ENCODE data around the gene SH3BP5L. TPM values are rescaled to one million over a fixed set of nuclear protein-coding genes. Genes with fewer than 3 reads are reported as not detected.

SH3BP5L gene
- total and polyA plus RNA-seq, 2 donors = 15.0 to 16.1 TPM

DNA sequence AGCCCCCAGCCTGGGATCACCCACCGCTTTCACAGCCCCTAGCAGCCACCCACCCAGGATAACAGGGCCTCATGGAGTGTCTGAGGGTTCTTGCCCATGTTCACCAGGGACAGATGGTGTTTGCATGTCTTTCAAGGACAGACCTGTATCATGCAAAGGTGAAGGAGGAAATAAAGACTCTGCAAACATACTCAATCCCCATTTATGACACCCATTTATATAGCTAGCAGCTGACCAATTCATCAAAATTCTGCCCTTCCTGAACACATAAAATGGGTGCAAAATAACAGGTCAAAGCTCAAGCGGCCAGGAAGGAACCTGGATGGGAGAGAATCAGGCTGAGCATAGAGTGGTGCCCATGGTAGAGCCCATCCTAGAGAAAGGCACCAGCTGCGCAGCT, 37.4 kb downstream of the SH3BP5L start:
- no peaks in the 10 kb centered on the region for H3K4me1 ChIP-seq (ENCODE audit: control insufficient read depth in 2 of 2, insufficient read depth in 2 of 2, low read length in 2 of 2)
- no peaks in the 10 kb centered on the region for H3K27me3 ChIP-seq (ENCODE audit: control insufficient read depth in 2 of 2, insufficient read depth in 1 of 2, low read length in 1 of 2)
- H3K9me3 ChIP-seq (ENCODE audit: control insufficient read depth in 2 of 2, insufficient read depth in 1 of 2, low read length in 1 of 2) = no peaks in the 10 kb centered on the region
- H3K4me3 ChIP-seq (ENCODE audit: low read length in 2 of 2) = no peak overlapping the region
- WGBS = 95% methylated on average over 3 of the region's 3 CpGs
- no peak overlapping the region for H3K27ac ChIP-seq (ENCODE audit: low read depth in 1 of 2, low read length in 1 of 2)
- no peaks in the 10 kb centered on the region for H3K36me3 ChIP-seq (ENCODE audit: control insufficient read depth in 2 of 2, insufficient read depth in 2 of 2, low read length in 1 of 2)
- DNase-seq (ENCODE audit: low read depth in 6 of 9, low spot score in 9 of 9) = no peak

DNA sequence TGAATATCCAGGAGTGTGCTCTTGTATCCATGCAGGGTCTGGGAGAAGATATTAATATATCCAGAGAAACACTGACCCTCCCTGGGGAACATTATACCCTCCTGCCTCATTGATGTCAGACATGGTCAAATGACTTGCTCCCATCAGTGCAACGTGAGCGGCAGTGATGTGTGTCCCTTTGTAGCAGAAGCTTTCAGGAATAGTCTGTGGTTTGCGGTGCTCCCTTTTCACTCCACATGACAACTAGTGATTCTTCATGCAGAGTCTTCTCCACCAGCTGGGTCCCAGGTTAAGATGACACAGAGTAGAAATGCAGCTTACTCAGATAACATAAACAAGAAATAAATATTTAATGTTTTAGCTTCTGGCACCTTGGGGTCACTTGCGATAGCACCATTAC, 38.3 kb downstream of the SH3BP5L start:
- WGBS = 95% methylated on average over 4 of the region's 4 CpGs
- peaks cover 0 to 4% of the 10 kb centered on the region in 2 donors for H3K9me3 ChIP-seq (ENCODE audit: control insufficient read depth in 2 of 2, insufficient read depth in 1 of 2, low read length in 1 of 2)
- no peak for DNase-seq (ENCODE audit: low read depth in 6 of 9, low spot score in 9 of 9)

DNA sequence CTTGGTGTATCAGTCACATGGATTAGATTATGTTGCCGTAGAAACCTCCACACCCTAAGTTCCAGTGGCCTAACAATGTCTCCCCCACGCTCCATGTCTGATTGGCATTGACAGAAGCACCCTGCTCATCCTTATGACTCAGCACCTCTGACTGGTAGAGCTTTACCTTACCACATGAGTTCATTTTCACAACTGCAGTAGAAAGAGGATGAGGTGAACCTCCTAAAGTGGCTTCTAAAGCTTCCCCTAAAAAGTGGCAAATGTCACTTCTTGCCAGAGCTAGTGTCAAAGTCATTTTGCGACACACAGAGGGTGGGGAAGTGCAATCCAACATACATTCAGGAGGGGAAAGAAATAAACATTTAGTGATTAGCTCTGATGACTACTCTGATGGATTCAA, 39.6 kb downstream of the SH3BP5L start:
- Histone ChIP-seq H3K9me3 (ENCODE audit: control insufficient read depth in 2 of 2, insufficient read depth in 1 of 2, low read length in 1 of 2) (peaks cover 0 to 5% of the 10 kb centered on the region in 2 donors), H3K27me3 (ENCODE audit: control insufficient read depth in 2 of 2, insufficient read depth in 1 of 2, low read length in 1 of 2) (no peaks in the 10 kb centered on the region), H3K36me3 (ENCODE audit: control insufficient read depth in 2 of 2, insufficient read depth in 2 of 2, low read length in 1 of 2) (no peaks in the 10 kb centered on the region), H3K27ac (ENCODE audit: low read depth in 1 of 2, low read length in 1 of 2) (no peak overlapping the region), H3K4me1 (ENCODE audit: control insufficient read depth in 2 of 2, insufficient read depth in 2 of 2, low read length in 2 of 2) (no peaks in the 10 kb centered on the region), H3K4me3 (ENCODE audit: low read length in 2 of 2) (no peak overlapping the region)
- no peak for DNase-seq (ENCODE audit: low read depth in 6 of 9, low spot score in 9 of 9)
- WGBS = 87% methylated on average over 3 of the region's 3 CpGs

More for the DNA sequence above, 38.3 kb downstream of the SH3BP5L start:
- H3K36me3 ChIP-seq (ENCODE audit: control insufficient read depth in 2 of 2, insufficient read depth in 2 of 2, low read length in 1 of 2) = no peaks in the 10 kb centered on the region
- no peaks in the 10 kb centered on the region for H3K4me1 ChIP-seq (ENCODE audit: control insufficient read depth in 2 of 2, insufficient read depth in 2 of 2, low read length in 2 of 2)
- no peak overlapping the region for H3K4me3 ChIP-seq (ENCODE audit: low read length in 2 of 2)
- no peaks in the 10 kb centered on the region for H3K27me3 ChIP-seq (ENCODE audit: control insufficient read depth in 2 of 2, insufficient read depth in 1 of 2, low read length in 1 of 2)
- H3K27ac ChIP-seq (ENCODE audit: low read depth in 1 of 2, low read length in 1 of 2) = no peak overlapping the region

DNA sequence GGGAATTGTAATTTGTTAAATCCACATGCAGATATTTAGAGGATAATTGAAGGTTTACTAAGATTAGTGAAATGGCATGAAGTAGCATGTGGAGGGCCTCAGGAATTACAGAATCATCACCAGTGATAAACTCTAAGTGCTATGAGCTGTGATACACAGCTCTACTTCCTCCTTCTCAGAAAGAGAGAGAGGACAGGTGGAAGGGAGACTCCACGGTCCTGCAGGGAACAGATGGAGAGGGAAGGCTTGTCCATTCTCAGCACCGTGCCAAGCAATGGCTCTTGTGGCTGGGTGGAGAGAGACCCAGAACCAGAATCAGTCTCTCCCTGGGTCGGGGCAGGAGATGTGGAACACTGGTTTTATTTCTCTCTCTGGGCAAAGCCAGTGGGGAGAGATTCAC, 42.3 kb downstream of the SH3BP5L start:
- WGBS = 66% methylated on average over 3 of the region's 3 CpGs
- H3K4me3 ChIP-seq (ENCODE audit: low read length in 2 of 2) = no peak overlapping the region
- H3K4me1 ChIP-seq (ENCODE audit: control insufficient read depth in 2 of 2, insufficient read depth in 2 of 2, low read length in 2 of 2) = no peaks in the 10 kb centered on the region
- no peak overlapping the region for H3K27ac ChIP-seq (ENCODE audit: low read depth in 1 of 2, low read length in 1 of 2)
- no peaks in the 10 kb centered on the region for H3K36me3 ChIP-seq (ENCODE audit: control insufficient read depth in 2 of 2, insufficient read depth in 2 of 2, low read length in 1 of 2)
- H3K9me3 ChIP-seq (ENCODE audit: control insufficient read depth in 2 of 2, insufficient read depth in 1 of 2, low read length in 1 of 2) = peaks cover 0 to 7% of the 10 kb centered on the region in 2 donors
- H3K27me3 ChIP-seq (ENCODE audit: control insufficient read depth in 2 of 2, insufficient read depth in 1 of 2, low read length in 1 of 2) = no peaks in the 10 kb centered on the region
- no peak for DNase-seq (ENCODE audit: low read depth in 6 of 9, low spot score in 9 of 9)

DNA sequence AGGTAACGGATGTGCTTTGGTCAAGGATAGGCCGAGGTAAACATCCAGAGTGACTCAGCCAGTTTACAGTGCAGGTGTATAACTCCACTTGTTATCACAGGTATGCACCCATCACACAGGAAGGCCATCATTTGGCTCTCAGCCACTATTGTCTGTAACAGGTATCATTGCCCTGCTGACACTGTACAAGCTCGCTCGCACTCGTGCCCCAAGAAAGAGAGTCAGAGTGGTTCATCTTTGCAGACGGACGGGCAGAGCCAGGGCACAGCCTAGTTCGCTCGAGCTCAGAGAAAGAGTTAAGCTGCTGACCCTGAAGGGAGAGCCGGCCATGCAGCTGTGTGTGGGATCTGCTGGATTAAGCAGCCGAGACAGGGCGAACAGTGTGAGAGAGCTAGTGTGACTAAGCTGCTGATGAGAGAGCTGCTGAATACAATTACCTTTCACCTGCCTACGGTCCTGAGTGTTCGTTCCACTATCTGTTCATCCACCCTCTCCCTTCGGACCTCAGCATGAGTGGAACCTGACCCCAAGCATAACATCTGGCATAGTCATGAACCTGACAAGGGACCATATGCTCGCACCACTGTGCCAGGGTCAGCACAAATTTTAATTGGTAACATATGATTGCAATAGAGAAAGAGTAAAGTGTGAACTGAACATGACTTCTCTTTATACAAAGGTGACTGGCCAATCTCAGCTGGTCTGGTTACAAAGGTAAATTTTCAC, 43.1 kb downstream of the SH3BP5L start:
- no peak overlapping the region for H3K27ac ChIP-seq (ENCODE audit: low read depth in 1 of 2, low read length in 1 of 2)
- no peaks in the 10 kb centered on the region for H3K4me1 ChIP-seq (ENCODE audit: control insufficient read depth in 2 of 2, insufficient read depth in 2 of 2, low read length in 2 of 2)
- no peak overlapping the region for H3K4me3 ChIP-seq (ENCODE audit: low read length in 2 of 2)
- H3K9me3 ChIP-seq (ENCODE audit: control insufficient read depth in 2 of 2, insufficient read depth in 1 of 2, low read length in 1 of 2) = peaks cover 0 to 8% of the 10 kb centered on the region in 2 donors
- 95% methylated on average over 16 of the region's 16 CpGs for WGBS
- no peaks in the 10 kb centered on the region for H3K36me3 ChIP-seq (ENCODE audit: control insufficient read depth in 2 of 2, insufficient read depth in 2 of 2, low read length in 1 of 2)
- DNase-seq (ENCODE audit: low read depth in 6 of 9, low spot score in 9 of 9) = no peak
- H3K27me3 ChIP-seq (ENCODE audit: control insufficient read depth in 2 of 2, insufficient read depth in 1 of 2, low read length in 1 of 2) = no peaks in the 10 kb centered on the region

DNA sequence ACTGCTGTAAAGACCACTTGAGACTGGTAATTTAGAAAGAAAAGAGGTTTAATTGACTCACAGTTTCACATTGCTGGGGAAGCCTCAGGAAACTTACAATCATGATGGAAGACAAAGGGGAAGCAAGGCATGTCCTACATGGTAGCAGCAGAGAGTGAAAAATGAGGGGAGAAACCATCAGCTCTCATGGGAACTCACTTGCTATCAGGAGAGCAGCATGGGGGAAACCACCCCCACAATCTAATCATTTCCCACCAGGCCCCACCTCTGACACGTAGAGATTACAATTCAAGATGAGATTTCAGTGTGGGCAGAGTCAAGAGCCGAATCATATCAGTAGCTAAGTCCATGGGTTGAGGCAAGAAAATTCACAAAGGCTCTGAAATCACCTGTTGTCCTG, 46.4 kb downstream of the SH3BP5L start:
- no peaks in the 10 kb centered on the region for H3K36me3 ChIP-seq (ENCODE audit: control insufficient read depth in 2 of 2, insufficient read depth in 2 of 2, low read length in 1 of 2)
- WGBS = 85% methylated on average over 2 of the region's 2 CpGs
- no peaks in the 10 kb centered on the region for H3K4me1 ChIP-seq (ENCODE audit: control insufficient read depth in 2 of 2, insufficient read depth in 2 of 2, low read length in 2 of 2)
- H3K27me3 ChIP-seq (ENCODE audit: control insufficient read depth in 2 of 2, insufficient read depth in 1 of 2, low read length in 1 of 2) = no peaks in the 10 kb centered on the region
- DNase-seq (ENCODE audit: low read depth in 6 of 9, low spot score in 9 of 9) = no peak
- H3K27ac ChIP-seq (ENCODE audit: low read depth in 1 of 2, low read length in 1 of 2) = no peak overlapping the region
- H3K9me3 ChIP-seq (ENCODE audit: control insufficient read depth in 2 of 2, insufficient read depth in 1 of 2, low read length in 1 of 2) = peaks cover 0 to 15% of the 10 kb centered on the region in 2 donors
- no peak overlapping the region for H3K4me3 ChIP-seq (ENCODE audit: low read length in 2 of 2)

DNA sequence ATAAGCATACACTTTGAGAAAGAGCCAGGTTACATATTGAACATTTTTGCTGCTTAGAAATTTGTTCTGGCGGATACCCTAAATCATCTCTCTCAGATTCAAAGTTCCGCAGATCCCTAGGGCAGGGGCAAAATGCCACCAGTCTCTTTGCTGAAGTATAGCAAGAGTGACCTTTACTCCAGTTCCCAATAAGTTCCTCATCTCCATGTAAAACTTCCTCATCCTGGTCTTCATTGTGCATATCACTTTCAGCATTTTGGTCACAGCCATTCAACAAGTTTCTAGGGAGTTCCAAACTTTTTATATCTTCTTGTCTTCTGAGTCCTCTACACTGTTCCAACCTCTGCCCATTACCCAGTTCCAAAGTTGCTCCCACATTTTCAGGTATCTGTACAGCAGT, 46.8 kb downstream of the SH3BP5L start:
- Histone ChIP-seq H3K27me3 (ENCODE audit: control insufficient read depth in 2 of 2, insufficient read depth in 1 of 2, low read length in 1 of 2) (no peaks in the 10 kb centered on the region), H3K9me3 (ENCODE audit: control insufficient read depth in 2 of 2, insufficient read depth in 1 of 2, low read length in 1 of 2) (peaks cover 0 to 15% of the 10 kb centered on the region in 2 donors), H3K4me1 (ENCODE audit: control insufficient read depth in 2 of 2, insufficient read depth in 2 of 2, low read length in 2 of 2) (no peaks in the 10 kb centered on the region), H3K36me3 (ENCODE audit: control insufficient read depth in 2 of 2, insufficient read depth in 2 of 2, low read length in 1 of 2) (no peaks in the 10 kb centered on the region), H3K27ac (ENCODE audit: low read depth in 1 of 2, low read length in 1 of 2) (no peak overlapping the region), H3K4me3 (ENCODE audit: low read length in 2 of 2) (no peak overlapping the region)
- 98% methylated on average over 2 of the region's 2 CpGs for WGBS
- DNase-seq (ENCODE audit: low read depth in 6 of 9, low spot score in 9 of 9) = no peak

DNA sequence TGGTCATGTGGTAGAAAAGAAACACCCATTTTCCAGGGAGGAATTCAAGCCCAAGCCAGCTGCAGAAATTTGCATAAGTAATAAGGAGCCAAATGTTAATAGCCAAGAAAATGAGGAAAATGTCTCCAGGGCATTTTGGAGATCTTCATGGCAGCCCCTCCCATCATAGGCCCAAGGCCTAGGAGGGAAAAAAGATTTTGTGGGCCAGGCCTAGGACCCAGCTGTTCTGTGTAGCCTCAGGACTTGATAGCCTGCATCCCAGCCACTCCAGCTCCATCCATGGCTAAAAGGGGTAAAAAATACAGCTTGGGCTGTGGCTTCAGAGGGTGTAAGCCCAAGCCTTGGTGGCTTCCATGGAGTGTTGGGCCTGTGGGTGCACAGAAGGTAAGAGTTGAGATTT, 48.7 kb downstream of the SH3BP5L start:
- no peak overlapping the region for H3K27ac ChIP-seq (ENCODE audit: low read depth in 1 of 2, low read length in 1 of 2)
- DNase-seq (ENCODE audit: low read depth in 6 of 9, low spot score in 9 of 9) = no peak
- H3K9me3 ChIP-seq (ENCODE audit: control insufficient read depth in 2 of 2, insufficient read depth in 1 of 2, low read length in 1 of 2) = peaks cover 0 to 10% of the 10 kb centered on the region in 2 donors
- no peaks in the 10 kb centered on the region for H3K27me3 ChIP-seq (ENCODE audit: control insufficient read depth in 2 of 2, insufficient read depth in 1 of 2, low read length in 1 of 2)
- H3K4me1 ChIP-seq (ENCODE audit: control insufficient read depth in 2 of 2, insufficient read depth in 2 of 2, low read length in 2 of 2) = no peaks in the 10 kb centered on the region
- no peaks in the 10 kb centered on the region for H3K36me3 ChIP-seq (ENCODE audit: control insufficient read depth in 2 of 2, insufficient read depth in 2 of 2, low read length in 1 of 2)
- no peak overlapping the region for H3K4me3 ChIP-seq (ENCODE audit: low read length in 2 of 2)

DNA sequence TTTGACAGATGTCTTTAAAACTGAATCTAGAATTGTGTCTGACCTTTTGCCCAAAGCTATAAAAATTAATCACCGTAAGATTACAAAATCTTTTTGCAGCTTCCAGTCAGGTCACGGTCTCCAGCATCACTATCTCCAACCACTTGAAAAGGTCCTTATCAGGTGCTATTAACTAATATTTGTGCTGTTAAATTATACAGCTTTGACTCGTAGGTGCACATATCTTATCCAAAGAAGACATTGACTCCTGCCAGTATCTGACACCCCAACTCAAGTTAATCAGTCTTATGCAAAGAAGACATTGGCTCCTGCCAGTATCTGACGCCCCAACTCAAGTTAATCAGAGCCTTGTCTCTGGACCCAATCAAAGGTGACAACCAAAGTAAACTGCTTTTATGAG, 50.3 kb downstream of the SH3BP5L start:
- no peak overlapping the region for H3K27ac ChIP-seq (ENCODE audit: low read depth in 1 of 2, low read length in 1 of 2)
- 95% methylated on average over 4 of the region's 4 CpGs for WGBS
- no peak for DNase-seq (ENCODE audit: low read depth in 6 of 9, low spot score in 9 of 9)
- H3K4me1 ChIP-seq (ENCODE audit: control insufficient read depth in 2 of 2, insufficient read depth in 2 of 2, low read length in 2 of 2) = no peaks in the 10 kb centered on the region
- no peak overlapping the region for H3K4me3 ChIP-seq (ENCODE audit: low read length in 2 of 2)
- H3K9me3 ChIP-seq (ENCODE audit: control insufficient read depth in 2 of 2, insufficient read depth in 1 of 2, low read length in 1 of 2) = peaks cover 0 to 8% of the 10 kb centered on the region in 2 donors
- H3K36me3 ChIP-seq (ENCODE audit: control insufficient read depth in 2 of 2, insufficient read depth in 2 of 2, low read length in 1 of 2) = no peaks in the 10 kb centered on the region
- no peaks in the 10 kb centered on the region for H3K27me3 ChIP-seq (ENCODE audit: control insufficient read depth in 2 of 2, insufficient read depth in 1 of 2, low read length in 1 of 2)

Data from thymus (tissue), 11 donors.